ENCODE measurements around the gene LRCOL1. TPM values are rescaled to one million over a fixed set of nuclear protein-coding genes. Genes with fewer than 3 reads are reported as not detected.
A peak's percentile ranks its signal among the peaks of the same experiment; 100 is the strongest.

Gene LRCOL1
- total RNA-seq, 1 donor from 2014 or later: not detected

DNA sequence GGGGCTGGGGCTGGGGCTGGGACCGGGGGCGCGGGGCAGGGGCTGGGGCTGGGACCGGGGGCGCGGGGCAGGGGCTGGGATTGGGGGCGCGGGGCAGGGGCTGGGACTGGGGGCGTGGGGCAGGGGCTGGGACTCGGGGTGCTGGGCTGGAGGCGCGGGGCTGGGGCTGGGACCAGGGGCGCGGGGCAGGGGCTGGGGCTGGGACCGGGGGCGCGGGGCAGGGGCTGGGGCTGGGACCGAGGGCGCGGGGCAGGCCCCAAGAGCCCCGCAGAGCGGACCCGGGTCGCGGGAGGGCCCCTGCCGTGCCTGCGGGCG is 8.6 kb upstream of the LRCOL1 start:
- DNase-seq: no peak

DNA sequence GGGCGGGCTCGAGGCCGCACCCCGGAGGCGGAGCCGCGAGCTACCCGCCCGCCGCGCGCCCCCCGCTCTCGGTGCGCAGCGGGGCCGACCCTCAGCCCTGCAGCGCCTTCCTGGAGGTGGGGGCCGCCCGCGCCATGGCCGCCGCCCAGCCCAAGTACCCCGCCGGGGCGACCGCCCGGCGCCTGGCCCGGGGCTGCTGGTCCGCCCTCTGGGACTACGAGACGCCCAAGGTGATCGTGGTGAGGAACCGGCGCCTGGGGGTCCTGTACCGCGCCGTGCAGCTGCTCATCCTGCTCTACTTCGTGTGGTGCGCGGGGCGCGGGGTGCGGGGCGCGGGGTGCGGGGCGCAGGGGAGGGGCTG is 8.3 kb upstream of the LRCOL1 start, which contains the start of gene P2RX2:
Gene P2RX2 (plus strand): TSS at position 94 of the 361 bp plus-strand sequence. CDS start 41 bp downstream, at position 135.
- DNase-seq: no peak

DNA sequence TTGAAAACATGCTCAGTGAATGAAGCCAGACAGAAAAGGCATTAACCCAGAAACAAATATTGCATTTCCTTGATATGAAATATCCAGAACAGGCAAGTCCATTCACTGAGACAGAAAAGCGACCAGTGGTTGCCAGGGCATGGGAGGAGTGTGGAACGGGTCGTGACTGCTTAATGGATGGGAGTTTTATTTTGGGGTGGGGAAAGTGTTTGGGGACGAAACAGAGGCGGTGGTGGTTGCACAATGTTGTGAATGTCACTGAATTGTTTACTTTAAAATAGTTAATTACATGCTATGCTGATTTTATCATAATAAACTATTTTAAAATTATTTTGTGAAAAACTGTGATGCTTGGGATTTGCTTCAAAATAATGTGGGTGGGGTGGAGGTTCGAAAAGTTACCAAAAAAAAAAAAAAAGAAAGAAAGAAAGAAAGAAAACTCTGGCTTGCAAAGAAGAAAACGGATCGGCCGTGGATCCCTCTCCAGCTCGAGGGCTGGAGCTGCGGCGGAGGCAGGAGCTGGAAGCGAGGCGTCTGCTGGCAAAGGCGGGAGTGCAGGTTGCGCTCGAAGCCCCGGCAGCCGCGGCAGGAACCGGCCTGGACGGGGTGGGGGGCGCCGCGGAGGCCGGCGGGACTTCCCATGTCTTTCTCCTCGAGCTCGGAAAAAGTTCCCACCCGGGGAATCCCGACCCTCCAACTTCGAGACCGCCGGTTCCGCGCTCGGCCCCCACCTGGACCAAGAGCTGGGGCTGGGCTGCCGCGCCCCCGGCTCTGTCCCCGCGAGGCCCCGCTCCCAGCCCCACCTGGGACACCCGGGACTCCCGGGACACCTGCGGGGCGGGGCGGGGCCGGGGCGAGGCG is 7.7 kb upstream of the LRCOL1 start:
- DNase-seq: no peak

DNA sequence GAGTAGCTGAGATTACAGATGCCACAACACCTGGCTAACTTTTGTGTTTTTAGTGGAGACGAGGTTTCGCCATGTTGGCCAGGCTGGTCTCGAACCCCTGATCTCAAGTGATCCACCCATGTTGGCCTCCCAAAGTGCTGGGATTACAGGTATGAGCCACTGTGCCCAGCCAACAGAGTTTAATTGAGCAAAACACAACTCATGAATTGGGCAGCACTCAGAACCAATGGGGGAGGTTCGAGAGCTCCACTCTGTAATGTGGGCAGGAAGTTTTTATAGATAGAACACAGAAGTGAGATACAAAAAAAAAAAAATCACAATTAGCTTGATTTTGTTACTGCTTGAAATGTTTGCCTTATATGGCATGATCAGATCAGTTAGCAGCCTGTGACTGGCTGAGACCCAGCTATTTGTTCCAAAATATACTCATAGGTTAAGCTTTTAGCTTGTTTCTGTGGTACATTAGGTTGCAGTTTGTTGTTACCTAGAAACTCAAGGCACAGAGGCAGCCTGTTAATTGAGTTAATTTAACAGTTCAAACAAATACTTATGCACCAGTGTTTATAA is 6.8 kb upstream of the LRCOL1 start:
- DNase-seq: no peak

DNA sequence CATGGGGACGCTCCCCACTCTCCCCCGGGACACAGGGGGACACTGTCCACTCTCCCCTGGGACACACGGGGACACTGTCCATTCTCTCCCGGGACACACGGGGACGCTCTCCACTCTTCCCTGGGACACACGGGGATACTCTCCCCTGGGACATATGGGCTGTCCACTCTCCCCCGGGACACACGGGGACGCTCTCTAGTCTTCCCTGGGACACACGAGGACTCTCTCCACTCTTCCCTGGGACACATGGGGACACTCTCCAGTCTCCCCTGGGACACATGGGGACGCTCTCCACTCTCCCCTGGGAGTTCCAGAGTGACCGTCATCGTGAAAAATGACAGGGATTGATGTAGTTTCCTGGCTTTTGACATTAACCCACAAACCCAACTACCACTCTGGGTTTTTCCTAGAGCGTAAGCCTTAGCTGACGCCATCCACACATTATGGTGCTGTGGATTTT is 5.2 kb upstream of the LRCOL1 start:
- no peak for DNase-seq

DNA sequence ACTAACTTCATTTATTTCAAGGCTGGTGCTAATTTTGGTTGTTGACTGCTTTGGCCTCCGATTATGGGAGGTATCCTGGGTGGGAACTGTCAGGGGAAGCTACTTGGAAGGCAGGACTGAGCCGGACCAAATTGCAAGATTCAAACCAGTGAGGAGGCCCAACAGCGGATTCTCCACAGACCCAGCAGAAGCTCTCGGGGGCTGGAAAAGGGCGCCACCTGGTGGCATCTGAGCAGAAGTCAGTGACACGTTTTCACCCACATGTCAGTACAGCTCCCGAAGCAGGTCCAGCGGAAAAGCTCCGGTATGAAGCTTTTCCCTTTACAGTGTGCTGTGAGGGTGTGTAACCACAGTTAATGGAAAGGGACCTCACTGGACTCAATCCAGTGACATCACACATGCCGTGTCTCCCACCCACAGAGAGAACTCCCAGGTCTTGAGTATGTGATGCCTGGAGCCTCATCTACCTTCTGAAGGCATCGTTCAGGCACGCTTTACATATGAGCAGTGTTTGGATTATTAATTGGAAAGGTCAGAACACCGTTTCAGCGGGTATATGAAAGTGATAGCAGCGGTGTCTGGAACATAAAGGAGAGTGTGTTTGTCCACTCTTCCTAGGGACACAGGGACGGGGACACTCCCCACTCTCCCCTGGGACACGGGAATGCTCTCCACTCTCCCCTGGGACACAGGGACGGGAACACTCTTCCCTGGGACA is 4.6 kb upstream of the LRCOL1 start:
- DNase-seq: peak; percentile 46

DNA sequence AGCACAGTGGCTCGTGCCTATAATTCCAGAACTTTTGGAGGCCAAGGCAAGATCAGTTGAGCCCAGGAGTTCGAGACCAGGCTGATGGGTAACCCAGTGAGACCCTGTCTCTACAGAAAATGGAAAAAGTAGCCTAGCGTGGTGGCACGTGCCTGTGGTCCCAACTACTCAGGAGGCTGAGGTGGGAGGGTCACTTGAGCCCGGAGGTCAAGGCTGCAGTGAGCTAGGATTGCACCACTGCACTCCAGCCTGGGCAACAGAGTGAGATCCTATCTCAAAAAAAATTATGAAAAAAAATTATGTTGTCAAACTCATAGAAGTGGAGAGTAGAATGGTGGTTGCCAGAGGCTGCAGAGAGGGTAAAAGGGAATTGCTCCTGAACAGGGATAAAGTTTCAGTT is 3.6 kb upstream of the LRCOL1 start:
- no peak for DNase-seq

DNA sequence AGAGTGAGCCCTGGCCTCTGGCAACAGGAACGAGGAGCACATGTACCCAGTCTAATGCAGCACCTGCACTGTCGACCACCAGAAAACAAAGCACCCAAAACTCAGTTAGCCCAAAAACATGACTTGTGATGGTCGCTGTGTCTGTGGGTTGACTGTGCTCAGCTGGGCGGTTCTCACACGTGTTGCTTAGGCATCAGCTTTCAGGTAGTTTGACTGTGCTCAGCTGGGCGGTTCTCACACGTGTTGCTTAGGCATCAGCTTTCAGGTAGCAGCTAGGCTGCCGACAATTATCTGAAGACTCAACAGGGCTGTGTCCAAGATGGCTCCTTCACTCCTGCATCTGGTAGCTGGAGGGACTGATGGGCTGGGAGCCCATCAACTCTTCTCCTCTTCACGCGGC is 1.2 kb upstream of the LRCOL1 start:
- DNase-seq: no peak

DNA sequence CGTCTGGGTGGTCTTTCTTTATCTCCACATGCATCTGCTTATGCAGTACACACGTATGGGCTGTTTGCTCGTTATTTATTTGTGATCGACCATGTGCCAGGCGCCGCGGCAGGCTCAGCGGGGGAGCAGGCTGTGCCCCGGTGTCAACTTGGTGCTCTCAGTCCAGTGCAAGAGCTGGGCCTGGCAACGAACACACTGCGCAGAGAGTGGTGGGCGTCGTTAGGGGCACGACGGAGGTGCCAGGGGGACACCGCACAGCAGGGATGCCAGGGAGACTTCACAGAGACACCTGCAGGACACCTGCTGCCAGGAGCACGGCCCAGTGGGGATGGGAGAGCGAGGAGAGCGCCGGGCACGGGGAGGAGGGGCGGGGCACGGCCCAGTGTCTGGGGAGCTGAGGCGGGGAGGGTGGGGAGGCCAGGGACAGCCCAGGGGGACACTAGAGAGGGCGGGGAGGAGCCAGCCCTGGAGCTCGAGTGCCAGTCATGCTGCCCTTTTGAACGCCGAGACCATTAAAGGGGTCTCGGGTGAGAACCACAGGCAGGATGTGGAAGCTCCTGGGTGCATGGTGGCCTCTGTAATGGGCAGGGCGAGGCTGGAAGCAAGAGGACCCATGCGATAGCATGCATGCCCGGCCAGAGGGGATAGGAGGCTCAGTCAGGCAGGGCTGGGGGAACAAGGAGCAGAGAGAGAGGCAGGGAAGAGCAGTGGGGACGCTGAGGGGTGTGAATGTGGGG is 652 bp upstream of the LRCOL1 start:
- DNase-seq: no peak

DNA sequence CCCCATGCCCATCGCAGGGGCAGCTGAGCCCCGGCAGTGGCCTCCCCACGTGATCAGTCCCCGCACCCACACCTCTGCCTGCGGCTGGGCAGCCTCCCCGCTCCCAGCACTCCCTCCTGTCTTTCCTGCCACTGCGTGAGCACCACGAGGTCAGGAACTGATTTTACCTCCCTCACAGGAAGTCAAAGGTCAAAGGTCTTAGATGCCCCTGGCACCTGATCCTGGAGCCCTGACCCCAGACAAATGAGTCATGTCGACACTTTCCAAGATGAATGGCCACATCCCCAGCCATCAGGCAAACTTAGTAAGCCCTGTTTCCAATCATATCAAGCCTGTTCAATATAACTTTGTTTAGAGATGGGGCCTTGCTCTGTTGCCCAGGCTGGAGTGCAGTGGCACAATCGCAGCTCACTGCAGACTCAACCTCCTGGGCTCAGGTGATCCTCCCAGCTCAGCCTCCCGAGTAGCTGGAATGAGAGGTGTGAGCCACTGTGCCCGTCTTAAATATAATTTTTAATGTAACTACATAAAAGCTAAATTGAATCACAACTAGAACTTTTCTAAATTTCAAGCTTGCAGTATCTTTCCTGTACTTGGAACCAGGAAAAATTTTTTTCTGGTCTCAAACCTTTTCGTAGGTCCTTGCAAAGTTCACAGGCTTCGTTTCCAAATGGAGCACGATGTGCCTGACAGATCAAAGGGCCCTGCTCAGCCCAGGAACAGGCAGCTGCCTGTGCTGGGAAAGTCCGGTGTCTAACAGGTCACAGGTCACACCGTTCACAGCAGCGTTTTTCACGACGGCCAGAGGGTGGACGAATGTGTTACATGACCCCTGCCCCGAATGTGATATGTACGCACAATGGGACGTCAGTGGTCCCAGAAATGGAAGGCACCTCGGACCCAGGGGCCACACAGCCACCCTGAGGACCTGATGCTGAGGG is 1.9 kb downstream of the LRCOL1 start:
- no peak for DNase-seq

DNA sequence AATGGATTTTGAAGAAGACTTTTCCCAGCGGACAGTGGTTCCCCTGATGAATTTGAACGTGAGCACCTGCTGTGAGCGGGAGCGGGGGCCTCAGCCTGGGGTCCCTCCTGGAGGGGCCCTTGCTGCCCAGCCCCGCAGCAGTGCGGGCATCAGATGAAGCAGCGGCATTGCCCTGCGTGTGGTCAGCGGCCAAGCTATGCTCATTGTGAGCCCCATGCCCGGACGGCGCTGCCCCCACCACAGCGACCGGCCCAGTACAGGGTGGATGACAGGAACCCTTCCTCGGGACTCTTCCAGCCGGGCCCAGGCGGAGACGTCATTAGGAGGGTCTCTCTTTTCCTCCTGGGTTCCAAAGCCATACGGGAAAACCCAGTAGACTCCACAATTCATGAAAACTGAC is 3.5 kb downstream of the LRCOL1 start:
- no peak for DNase-seq

DNA sequence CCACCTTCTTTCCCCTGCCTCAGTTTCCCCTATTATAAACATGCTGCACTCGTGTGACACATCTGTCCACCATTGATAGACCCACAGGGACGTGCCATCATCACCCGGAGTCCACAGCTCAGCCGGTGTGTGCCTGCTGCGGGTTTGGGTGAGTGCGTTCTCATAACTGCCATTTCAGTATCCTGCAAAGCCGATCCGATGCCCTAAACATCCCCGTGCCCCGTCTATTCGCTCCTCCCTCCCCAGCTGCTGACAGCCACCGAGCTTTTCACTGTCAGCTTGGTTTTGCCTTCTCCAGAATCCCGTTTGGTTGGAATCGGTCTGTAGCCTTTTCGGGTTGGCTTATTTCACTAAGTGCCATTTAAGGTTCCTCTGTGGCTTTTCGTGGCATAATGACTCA is 3.9 kb downstream of the LRCOL1 start:
- no peak for DNase-seq

DNA sequence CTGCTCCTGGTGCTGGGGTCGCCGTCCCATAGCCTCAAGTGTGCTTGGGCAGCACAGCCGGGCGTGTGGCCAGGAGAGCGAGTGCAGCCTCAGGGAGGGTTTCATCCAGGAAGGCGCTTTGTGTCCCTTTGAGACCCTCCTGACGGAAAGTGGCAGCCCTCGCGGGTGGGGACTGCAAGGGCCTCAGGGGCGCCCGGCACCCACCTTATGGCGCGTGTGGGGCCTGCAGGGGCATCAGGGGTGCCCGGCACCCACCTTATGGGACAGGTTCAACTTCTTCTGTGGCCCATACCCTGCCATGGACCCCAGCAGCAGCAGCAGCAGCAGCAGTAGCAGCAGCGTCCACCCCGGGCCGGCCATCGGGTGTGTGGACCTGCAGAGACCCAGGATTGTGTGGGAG is 4.5 kb downstream of the LRCOL1 start:
- DNase-seq: no peak

DNA sequence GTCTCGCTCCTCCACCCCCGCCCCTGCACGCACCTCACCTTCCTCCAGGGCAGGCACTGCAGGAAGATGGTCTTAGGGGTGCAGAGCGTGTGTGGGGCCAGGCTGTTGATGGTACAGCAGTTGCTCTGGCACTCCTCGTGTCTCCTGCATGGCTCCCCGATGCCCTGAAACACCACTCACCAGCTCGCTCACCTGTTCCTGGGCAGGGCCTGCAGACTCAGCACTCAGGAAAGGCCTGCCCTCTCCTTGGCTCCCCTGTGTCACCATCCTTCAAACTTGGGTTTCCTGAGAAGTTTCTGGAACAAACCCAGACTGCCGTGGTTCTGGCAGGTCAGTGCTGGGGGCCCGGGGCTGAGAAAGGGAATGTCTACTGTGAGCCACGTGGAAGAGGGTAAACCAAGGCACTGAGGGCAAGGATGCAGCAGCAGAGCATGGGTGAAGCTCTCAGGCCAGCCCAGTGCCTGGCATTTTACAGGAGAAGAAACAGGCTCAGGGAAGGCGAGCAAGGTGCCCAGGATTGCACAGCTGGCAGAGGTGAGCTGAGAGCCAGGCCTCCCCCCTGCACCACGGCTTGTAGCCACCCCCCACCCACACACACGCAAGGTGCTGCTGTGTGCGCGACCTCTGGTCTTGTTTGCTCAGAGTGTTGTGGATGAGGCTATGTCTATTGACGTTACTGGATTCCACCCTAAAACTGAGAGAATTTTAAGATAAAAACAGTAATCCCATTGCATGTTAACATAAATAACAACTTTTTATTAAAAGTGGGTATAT is 5.5 kb downstream of the LRCOL1 start:
- DNase-seq: no peak

DNA sequence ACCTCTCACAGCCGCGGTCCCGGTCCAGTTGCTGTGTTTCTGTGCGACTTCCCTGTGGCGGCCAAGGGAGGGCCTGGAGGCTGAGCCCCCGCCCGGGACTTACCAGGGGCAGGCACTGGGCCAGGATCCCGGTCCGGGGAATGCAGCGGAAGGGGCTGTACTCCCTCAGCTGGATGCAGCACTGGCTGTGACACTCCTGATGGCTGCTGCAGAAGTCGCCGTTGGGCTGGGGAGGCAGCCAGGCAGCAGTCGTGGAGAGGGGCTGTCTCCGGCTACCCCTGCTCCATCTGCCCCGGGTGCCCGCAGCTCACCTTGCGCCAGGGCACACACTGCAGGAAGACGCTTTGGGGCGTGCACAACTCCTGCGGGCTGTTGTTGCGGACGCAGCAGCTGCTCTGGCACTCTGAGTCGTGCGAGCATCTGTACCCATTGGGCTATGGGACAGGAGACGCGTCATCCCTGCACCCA is 6.2 kb downstream of the LRCOL1 start:
- peak; percentile 12 for DNase-seq

DNA sequence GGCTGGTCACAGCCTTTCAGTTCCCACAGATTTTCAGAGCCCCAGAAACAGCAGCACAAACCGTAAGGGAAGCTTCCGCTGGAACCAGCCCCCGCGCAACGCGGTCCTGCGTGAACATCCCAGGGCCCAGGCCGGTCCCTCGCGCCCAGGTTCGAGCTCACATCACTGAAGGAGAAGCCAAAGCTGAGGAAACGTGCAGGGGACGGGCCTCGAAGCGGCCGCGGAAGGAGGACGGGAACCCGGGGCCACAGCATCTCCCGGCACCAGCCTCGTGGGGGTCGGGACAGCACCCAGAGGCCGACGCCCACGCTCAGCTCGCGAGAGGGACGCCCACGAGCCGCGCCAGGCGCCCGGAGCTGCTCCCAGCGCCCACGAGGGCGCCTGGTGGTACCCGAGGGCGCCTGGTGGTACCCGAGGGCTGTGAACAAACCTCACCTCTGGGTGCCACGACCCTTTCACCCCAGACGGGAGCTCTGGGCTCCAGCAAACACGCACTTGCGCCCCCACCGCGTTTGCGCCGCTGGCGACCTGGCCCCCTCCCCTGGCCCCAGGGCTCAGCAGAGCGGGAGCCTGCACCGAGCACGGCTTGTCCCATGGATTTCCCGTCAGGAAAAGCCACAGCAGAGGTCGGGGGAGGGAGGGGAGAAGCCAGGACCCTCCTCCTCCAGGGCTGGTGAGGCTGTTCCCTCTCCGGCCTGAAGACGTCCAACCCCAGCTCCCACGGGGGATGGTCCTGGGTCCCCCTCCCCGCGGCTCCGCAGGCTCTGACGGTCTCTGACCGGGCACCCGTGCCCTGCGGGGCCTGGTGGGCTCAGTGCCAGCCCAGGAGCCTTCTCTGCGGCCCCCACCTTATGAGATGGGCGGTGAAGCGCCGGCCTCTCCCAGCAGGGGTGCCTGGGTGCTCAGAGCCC is 6.9 kb downstream of the LRCOL1 start:
- no peak for DNase-seq

DNA sequence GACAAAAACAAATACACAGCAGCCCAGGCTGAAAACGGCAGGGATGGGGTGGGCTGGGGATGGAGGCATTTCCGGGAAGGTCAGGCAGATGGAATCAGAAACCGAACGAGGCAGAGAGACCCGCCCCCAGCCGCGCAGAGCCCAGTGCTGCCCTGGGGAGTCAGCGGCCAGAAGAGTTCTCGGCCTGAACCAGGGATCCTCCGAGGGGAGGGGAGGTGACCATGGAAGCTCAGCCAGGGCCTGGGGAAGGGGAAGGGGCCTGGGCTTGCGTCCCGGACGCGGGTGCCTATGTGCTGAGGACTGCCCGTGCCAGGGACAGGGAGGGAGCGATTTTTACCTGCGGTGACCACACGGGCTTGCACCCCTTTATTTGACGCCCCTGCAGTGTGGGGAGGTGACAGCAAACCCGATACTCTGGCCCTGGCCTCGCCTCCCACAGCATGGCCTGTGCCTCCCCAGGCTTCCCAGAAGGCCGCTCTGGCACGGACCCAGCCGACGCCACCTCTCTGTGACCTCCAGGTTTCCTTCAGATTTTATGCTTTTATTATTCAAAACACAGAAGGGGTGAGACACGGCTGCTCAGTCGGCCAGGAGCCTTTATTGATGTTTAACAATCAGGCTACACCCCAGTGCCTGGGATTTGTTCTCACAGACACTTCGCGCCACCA is 7.7 kb downstream of the LRCOL1 start:
- no peak for DNase-seq

DNA sequence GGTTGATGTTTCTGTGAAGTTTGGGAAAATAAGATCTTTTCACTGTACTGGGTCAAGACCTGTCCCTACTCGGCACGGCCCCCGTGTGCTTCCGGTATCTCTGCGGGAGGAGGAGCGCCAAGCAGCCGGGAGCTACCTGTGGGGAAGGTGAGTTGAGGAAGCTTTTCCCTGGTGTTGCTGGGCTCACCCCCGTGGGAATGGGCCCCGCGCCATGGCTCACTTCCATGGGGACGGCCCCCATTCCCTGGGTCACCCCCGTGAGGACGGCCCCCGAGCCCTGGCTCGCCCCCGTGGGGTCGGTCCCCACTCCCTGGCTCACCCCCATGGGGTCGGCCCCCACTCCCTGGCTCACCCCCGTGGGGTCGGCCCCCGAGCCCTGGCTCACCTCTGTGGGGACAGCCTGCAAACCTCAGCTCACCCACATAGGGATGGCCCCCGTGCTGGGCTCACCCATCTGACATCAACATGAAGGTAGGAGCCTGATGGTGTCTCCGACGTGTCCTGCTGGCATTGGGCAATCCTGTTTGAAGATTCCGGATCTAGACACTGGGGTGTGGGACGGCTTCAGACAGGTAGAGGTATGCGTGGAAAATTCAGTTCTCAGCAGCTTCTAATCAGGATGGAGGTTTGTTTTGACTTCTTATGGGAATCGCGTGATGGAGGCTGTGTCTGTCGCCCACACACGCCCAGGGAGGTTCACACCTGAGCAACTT is 9.1 kb downstream of the LRCOL1 start:
- no peak for DNase-seq

All from skin of body (tissue), 2 donors.